GM12878 (cell line): ENCODE measurements around the gene PRLH. TPM values are rescaled to one million over a fixed set of nuclear protein-coding genes. Genes with fewer than 3 reads are reported as not detected.

ENCODE experiments used
- ATAC-seq: fragments of 200-7000 bp; cut with Tn5 transposase; 3 replicates; pipeline ENCODE4 v1.9.1; 2020; ENCODE audit warnings: mild to moderate bottlenecking, moderate library complexity
- BruUV-seq: library from RNA; stranded (reverse); fragments of 400-500 nt; replicated peaks from 2 replicates; lab custom pipeline; 2021; lab: Mats Ljungman, UMichigan
- CTCF ChIA-PET: fragments of 300-600 bp; sonication (Branson Sonifier 250); formaldehyde crosslinking; extraction: SDS; loops from one replicate; lab custom pipeline; 2021; ENCODE audit warnings: inconsistent platforms; lab: Yijun Ruan, JAX
- POLR2A ChIA-PET: fragments of 350-600 bp; formaldehyde crosslinking; extraction: SDS; loops from one replicate; lab custom pipeline; 2021; ENCODE audit warnings: inconsistent platforms; lab: Charles Lee
- RAD21 ChIA-PET: fragments of 300-600 bp; sonication (Branson Sonifier 250); formaldehyde crosslinking; loops from one replicate; lab custom pipeline; 2023; ENCODE audit warnings: antibody characterized with exemption; ENCODE audit not compliant: unreplicated experiment; lab: Charles Lee
- SMC1A ChIA-PET: fragments of 300-600 bp; sonication (Branson Sonifier 250); formaldehyde crosslinking; loops from one replicate; lab custom pipeline; 2023; ENCODE audit not compliant: unreplicated experiment, uncharacterized antibody; lab: Charles Lee
- DNase-seq: peaks from one replicate; pipeline ENCODE4 v3.0.0-alpha.2; 2011; ENCODE audit warnings: low read depth, low spot score
- FAIRE-seq: peaks from 3 replicates; lab custom pipeline; 2011; peaks lifted over from hg19 to GRCh38; lab: Jason Lieb, UNC
- H2AFZ ChIP-seq: 2 replicates; pipeline ENCODE4 v1.6.0; 2011; ENCODE audit warnings: low read depth, low read length, control low read depth; ENCODE audit not compliant: control insufficient read depth
- H3K27ac ChIP-seq: 2 replicates; pipeline ENCODE4 v1.5.1; 2011; ENCODE audit warnings: control low read depth; ENCODE audit not compliant: control insufficient read depth, insufficient read depth
- H3K27me3 ChIP-seq, 2 experiments: replicated peaks in 1 of 2; 2 replicates each; pipeline versions ENCODE4 v1.6.0 to v1.6.1; 2011; ENCODE audit warnings: low read length in 1 of 2; ENCODE audit not compliant: control insufficient read depth in 2 of 2, insufficient read depth in 2 of 2
- H3K36me3 ChIP-seq, 2 experiments: 2 replicates each; pipeline ENCODE4 v1.5.1; 2011; ENCODE audit warnings: low read length in 1 of 2; ENCODE audit not compliant: control insufficient read depth in 2 of 2, insufficient read depth in 2 of 2
- H3K4me1 ChIP-seq: 2 replicates; pipeline ENCODE4 v1.6.1; 2011; ENCODE audit warnings: mild to moderate bottlenecking, low read length, moderate library complexity, mixed read lengths; ENCODE audit not compliant: control insufficient read depth, insufficient read depth
- H3K4me2 ChIP-seq: 2 replicates; pipeline ENCODE4 v1.6.0; 2011; ENCODE audit warnings: control low read depth; ENCODE audit not compliant: control insufficient read depth, insufficient read depth
- H3K4me3 ChIP-seq: fragments of 200-600 bp; sonication (generic); 2 replicates; pipeline ENCODE4 v1.5.1; 2016
- H3K79me2 ChIP-seq: 2 replicates; pipeline ENCODE4 v1.6.0; 2011; ENCODE audit warnings: low read length; ENCODE audit not compliant: control insufficient read depth, insufficient read depth
- H3K9ac ChIP-seq: 2 replicates; pipeline ENCODE4 v1.8.0; 2011; ENCODE audit warnings: low read length, control low read depth, mixed read lengths; ENCODE audit not compliant: control insufficient read depth, insufficient read depth
- H3K9me3 ChIP-seq: replicated peaks from 3 replicates; pipeline ENCODE4 v1.5.1; 2011; ENCODE audit warnings: mild to moderate bottlenecking, low read length; ENCODE audit not compliant: control insufficient read depth, insufficient read depth
- H4K20me1 ChIP-seq: 2 replicates; pipeline ENCODE4 v1.6.0; 2011; ENCODE audit not compliant: control insufficient read depth, insufficient read depth
- ASH2L ChIP-seq: fragments of 300-600, 200-600 bp; sonication (generic); IDR thresholded peaks from 2 replicates; pipeline ENCODE4 v1.6.1; 2017; ENCODE audit warnings: low read depth, mild to moderate bottlenecking, borderline replicate concordance
- BMI1 ChIP-seq: fragments of 450-650 bp; IDR thresholded peaks from 2 replicates; pipeline ENCODE4 v1.6.1; 2016; ENCODE audit warnings: mild to moderate bottlenecking, moderate library complexity, borderline replicate concordance
- CBX3 ChIP-seq: fragments of 200-600 bp; sonication (generic); IDR thresholded peaks from 2 replicates; pipeline ENCODE4 v1.6.1; 2016; ENCODE audit warnings: low read depth, borderline replicate concordance
- CBX5 ChIP-seq: sonication (generic); IDR thresholded peaks from 2 replicates; pipeline ENCODE4 v1.6.1; 2016; ENCODE audit warnings: low read depth, moderate library complexity, mild to moderate bottlenecking, inconsistent platforms
- CHD4 ChIP-seq: fragments of 200-600 bp; sonication (generic); IDR thresholded peaks from 2 replicates; pipeline ENCODE4 v1.6.1; 2016; ENCODE audit warnings: mild to moderate bottlenecking
- DPF2 ChIP-seq: fragments of 450-650 bp; IDR thresholded peaks from 2 replicates; pipeline ENCODE4 v1.6.1; 2017; ENCODE audit warnings: mild to moderate bottlenecking
- GATAD2B ChIP-seq: fragments of 450-650 bp; conservative IDR thresholded peaks from 2 replicates; pipeline ENCODE4 v1.6.1; 2017; ENCODE audit warnings: low read depth, mild to moderate bottlenecking, moderate library complexity
- HDAC2 ChIP-seq: fragments of 200-600 bp; sonication (generic); IDR thresholded peaks from 2 replicates; pipeline ENCODE4 v1.6.1; 2017
- IRF4 ChIP-seq: IDR thresholded peaks from 2 replicates; pipeline ENCODE4 v1.6.1; 2011; ENCODE audit warnings: low read depth, low read length
- MYB ChIP-seq: fragments of 150-350 bp; IDR thresholded peaks from 2 replicates; pipeline ENCODE4 v1.6.1; 2014; ENCODE audit warnings: mild to moderate bottlenecking, low read depth, low read length, borderline replicate concordance
- PAX8 ChIP-seq: fragments of 450-650 bp; IDR thresholded peaks from 2 replicates; pipeline ENCODE4 v1.6.1; 2017; ENCODE audit warnings: mild to moderate bottlenecking, moderate library complexity
- ZNF24 ChIP-seq: fragments of 450-650 bp; IDR thresholded peaks from 2 replicates; pipeline ENCODE4 v1.6.1; 2017; ENCODE audit warnings: antibody characterized with exemption, mild to moderate bottlenecking
- WGBS: methylation state at CpG from one replicate; pipeline ENCODE4 v1.1.6; 2016; ENCODE audit warnings: low lambda C conversion rate; ENCODE audit not compliant: insufficient replicate concordance, insufficient coverage; ENCODE audit errors: missing lambda C conversion rate; 5-methylcytosine and 5-hydroxymethylcytosine counted together
- in situ Hi-C: fragments of 300-500 bp; cut with MboI; formaldehyde crosslinking; loops from 9 replicates; pipeline ENCODE4 v1.14.3; 2018; ENCODE audit warnings: mixed read lengths
- intact Hi-C: fragments of 100-400 bp; cut with micrococcal nuclease; formaldehyde crosslinking; loops from one replicate; pipeline ENCODE4 v1.14.2; 2022; ENCODE audit not compliant: unreplicated experiment
- polyA plus RNA-seq, 11 experiments: library from polyadenylated mRNA; depleted of rRNA in 4 of 11; unstranded in 6 of 11; stranded (reverse) in 5 of 11; fragments of >200 nt; fragmentation: Nextera tagmentation in 4 of 11; fragmentation: Illumina TruSeq in 1 of 11; extraction: Ambion mirVana in 4 of 11; extraction: Trizol in 1 of 11; gene quantifications; 1 replicate in 1 of 11; 2 replicates in 10 of 11; pipeline versions ENCODE4 v1.2.1 to v1.2.3, GENCODE V29; 2011 to 2016; ENCODE audit warnings: inconsistent platforms in 2 of 11, missing spikeins in 2 of 11, low read depth in 1 of 11
- total RNA-seq, 4 experiments: library from RNA; depleted of rRNA in 3 of 4; stranded (reverse); fragments of >200 nt in 3 of 4; fragmentation: Illumina TruSeq in 1 of 4; extraction: Trizol in 1 of 4; gene quantifications; 2 replicates each; pipeline versions ENCODE4 v1.2.1 to v1.2.3, GENCODE V29; 2013 to 2021
- TF ChIP-seq, protein P1 (sequence below): fragments of 450-650 bp; IDR thresholded peaks from 2 replicates; pipeline ENCODE4 v1.6.1; 2018; ENCODE audit warnings: mild to moderate bottlenecking, low read depth, moderate library complexity; ENCODE audit not compliant: partially characterized antibody
- TF ChIP-seq, protein P2 (sequence below): fragments of 450-650 bp; IDR thresholded peaks from 2 replicates; pipeline ENCODE4 v1.6.1; 2017; ENCODE audit warnings: mild to moderate bottlenecking, moderate library complexity
- TF ChIP-seq, protein P3 (sequence below): fragments of 150-350 bp; IDR thresholded peaks from 2 replicates; pipeline ENCODE4 v1.6.1; 2014; ENCODE audit warnings: mild to moderate bottlenecking, low read depth, low read length

Gene PRLH
- total and polyA plus RNA-seq, 10 of the 15 experiments (the other 5 are each of a cell fraction or from before 2014, with no cell fraction given): not detected

DNA sequence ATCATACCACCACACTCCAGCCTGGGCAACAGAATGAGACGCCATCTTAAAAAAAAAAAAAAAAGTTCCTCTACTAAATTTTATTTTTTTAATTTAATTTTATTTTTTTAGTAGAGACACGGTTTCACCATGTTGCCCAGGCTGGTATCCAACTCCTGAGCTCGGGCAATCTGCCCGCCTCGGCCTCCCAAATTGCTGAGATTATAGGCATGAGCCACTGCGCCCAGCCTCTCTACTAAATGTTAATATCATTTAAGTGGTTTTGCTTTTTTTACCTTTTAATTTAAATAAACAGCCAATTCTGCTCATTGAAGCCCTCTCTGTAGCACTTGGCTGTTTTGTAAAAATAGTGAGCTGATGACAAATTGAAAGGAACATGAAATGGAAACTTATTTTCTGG is 15.0 kb downstream of the PRLH start:
- H3K4me3 ChIP-seq: no peak overlapping the region
- DNase-seq: no peak
- no peak overlapping the region for H3K9ac ChIP-seq
- H4K20me1 ChIP-seq: no peaks in the 10 kb centered on the region
- no peaks in the 10 kb centered on the region for H3K36me3 ChIP-seq
- no TSS peak for BruUV-seq
- POLR2A ChIA-PET: no interaction called here
- H3K27ac ChIP-seq: no peak overlapping the region
- no peaks in the 10 kb centered on the region; a peak in 1 of 4 replicates for H3K27me3 ChIP-seq
- CTCF ChIA-PET: interaction anchor here (0.5 to 4.7 kb wide), 19 partner anchors 9 to 448 kb away, joined by 3 to 37 read pairs (median 3); no protein-coding TSS in a partner anchor
- FAIRE-seq: no peak
- H2AFZ ChIP-seq: no peak overlapping the region; the same call in 1 of the 2 replicates
- SMC1A ChIA-PET: interaction anchor here (0.6 to 2.4 kb wide), 12 partner anchors 9 to 1974 kb away, joined by 3 to 11 read pairs (median 4); no protein-coding TSS in a partner anchor
- RAD21 ChIA-PET: interaction anchor here (0.7 to 2.4 kb wide), 10 partner anchors 9 to 277 kb away, joined by 3 to 18 read pairs (median 4); no protein-coding TSS in a partner anchor
- in situ Hi-C loops: loop anchor here (10.0 kb wide), 1 partner anchor 163 kb away; no protein-coding TSS in a partner anchor
- H3K79me2 ChIP-seq: no peaks in the 10 kb centered on the region
- H3K4me1 ChIP-seq: no peaks in the 10 kb centered on the region
- no peak overlapping the region for H3K4me2 ChIP-seq
- no peak for ATAC-seq
- 55% methylated on average over 6 of the region's 6 CpGs for WGBS
- no peaks in the 10 kb centered on the region for H3K9me3 ChIP-seq
- intact Hi-C loops: loop anchor here (1.0 kb wide), 2 partner anchors 164 to 193 kb away; no protein-coding TSS in a partner anchor
- TF ChIP-seq CBX5: no peak
- TF ChIP-seq BMI1: no peak
- TF ChIP-seq ASH2L: no peak
- TF ChIP-seq CHD4: no peak
- no peak for TF ChIP-seq ZNF24
- TF ChIP-seq, protein P1, sequence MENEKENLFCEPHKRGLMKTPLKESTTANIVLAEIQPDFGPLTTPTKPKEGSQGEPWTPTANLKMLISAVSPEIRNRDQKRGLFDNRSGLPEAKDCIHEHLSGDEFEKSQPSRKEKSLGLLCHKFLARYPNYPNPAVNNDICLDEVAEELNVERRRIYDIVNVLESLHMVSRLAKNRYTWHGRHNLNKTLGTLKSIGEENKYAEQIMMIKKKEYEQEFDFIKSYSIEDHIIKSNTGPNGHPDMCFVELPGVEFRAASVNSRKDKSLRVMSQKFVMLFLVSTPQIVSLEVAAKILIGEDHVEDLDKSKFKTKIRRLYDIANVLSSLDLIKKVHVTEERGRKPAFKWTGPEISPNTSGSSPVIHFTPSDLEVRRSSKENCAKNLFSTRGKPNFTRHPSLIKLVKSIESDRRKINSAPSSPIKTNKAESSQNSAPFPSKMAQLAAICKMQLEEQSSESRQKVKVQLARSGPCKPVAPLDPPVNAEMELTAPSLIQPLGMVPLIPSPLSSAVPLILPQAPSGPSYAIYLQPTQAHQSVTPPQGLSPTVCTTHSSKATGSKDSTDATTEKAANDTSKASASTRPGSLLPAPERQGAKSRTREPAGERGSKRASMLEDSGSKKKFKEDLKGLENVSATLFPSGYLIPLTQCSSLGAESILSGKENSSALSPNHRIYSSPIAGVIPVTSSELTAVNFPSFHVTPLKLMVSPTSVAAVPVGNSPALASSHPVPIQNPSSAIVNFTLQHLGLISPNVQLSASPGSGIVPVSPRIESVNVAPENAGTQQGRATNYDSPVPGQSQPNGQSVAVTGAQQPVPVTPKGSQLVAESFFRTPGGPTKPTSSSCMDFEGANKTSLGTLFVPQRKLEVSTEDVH: no peak
- no peak for TF ChIP-seq DPF2
- TF ChIP-seq IRF4: no peak
- TF ChIP-seq MYB: no peak
- no peak for TF ChIP-seq CBX3
- TF ChIP-seq PAX8: no peak
- TF ChIP-seq, protein P2, sequence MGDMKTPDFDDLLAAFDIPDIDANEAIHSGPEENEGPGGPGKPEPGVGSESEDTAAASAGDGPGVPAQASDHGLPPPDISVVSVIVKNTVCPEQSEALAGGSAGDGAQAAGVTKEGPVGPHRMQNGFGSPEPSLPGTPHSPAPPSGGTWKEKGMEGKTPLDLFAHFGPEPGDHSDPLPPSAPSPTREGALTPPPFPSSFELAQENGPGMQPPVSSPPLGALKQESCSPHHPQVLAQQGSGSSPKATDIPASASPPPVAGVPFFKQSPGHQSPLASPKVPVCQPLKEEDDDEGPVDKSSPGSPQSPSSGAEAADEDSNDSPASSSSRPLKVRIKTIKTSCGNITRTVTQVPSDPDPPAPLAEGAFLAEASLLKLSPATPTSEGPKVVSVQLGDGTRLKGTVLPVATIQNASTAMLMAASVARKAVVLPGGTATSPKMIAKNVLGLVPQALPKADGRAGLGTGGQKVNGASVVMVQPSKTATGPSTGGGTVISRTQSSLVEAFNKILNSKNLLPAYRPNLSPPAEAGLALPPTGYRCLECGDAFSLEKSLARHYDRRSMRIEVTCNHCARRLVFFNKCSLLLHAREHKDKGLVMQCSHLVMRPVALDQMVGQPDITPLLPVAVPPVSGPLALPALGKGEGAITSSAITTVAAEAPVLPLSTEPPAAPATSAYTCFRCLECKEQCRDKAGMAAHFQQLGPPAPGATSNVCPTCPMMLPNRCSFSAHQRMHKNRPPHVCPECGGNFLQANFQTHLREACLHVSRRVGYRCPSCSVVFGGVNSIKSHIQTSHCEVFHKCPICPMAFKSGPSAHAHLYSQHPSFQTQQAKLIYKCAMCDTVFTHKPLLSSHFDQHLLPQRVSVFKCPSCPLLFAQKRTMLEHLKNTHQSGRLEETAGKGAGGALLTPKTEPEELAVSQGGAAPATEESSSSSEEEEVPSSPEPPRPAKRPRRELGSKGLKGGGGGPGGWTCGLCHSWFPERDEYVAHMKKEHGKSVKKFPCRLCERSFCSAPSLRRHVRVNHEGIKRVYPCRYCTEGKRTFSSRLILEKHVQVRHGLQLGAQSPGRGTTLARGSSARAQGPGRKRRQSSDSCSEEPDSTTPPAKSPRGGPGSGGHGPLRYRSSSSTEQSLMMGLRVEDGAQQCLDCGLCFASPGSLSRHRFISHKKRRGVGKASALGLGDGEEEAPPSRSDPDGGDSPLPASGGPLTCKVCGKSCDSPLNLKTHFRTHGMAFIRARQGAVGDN: no peak
- no peak for TF ChIP-seq HDAC2
- no peak for TF ChIP-seq GATAD2B
- TF ChIP-seq, protein P3, sequence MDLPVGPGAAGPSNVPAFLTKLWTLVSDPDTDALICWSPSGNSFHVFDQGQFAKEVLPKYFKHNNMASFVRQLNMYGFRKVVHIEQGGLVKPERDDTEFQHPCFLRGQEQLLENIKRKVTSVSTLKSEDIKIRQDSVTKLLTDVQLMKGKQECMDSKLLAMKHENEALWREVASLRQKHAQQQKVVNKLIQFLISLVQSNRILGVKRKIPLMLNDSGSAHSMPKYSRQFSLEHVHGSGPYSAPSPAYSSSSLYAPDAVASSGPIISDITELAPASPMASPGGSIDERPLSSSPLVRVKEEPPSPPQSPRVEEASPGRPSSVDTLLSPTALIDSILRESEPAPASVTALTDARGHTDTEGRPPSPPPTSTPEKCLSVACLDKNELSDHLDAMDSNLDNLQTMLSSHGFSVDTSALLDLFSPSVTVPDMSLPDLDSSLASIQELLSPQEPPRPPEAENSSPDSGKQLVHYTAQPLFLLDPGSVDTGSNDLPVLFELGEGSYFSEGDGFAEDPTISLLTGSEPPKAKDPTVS: no peak
